Retina (tissue), 1 donor: ENCODE data around the gene KBTBD7.
"Not testable (repeated sequence)": the region's sequence is repeated elsewhere in the genome, so short reads cannot be mapped to it uniquely, and the experiment has no call there.

Experiments used
- DNase-seq: peaks from one replicate; pipeline ENCODE4 v3.0.0-alpha.2; 2016

The KBTBD7 gene

DNA sequence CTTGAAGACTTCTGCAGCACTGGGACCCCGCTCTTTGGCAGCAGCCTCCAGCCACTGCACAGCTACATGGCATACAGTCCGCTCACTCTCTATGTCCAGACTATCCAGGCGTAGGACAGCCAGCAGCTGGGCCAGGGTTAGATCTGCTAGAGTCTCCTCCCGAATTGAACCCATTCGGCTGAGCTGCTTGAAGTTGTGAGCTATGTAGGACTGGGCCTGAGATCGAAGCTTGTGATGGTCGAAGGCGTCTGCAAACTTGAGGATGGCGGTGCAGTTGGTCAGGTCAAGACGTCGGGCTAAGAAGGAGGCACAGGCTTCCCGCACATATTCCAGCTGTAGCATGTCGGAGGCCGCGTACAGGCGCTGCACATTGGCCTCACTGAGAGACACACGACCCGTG is 900 bp downstream of the KBTBD7 start:
- DNase-seq: peak; percentile 1

DNA sequence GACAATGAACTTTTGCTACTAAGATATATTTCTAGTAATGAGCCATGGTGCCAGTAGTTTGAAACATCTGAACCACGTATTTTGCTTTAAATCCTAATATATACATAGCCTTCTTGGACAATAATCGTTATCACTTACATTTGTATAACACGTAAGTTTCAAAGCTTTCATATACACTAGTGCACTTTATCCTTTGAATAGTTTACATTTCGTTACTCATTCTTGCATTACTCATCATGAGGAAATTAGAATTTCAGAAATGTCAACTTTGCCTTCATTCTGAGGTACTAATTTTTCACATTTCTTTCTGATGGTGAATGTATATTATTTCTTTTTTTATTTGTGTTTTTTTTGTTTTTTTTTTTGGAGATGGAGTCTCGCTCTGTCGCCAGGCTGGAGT is 5.8 kb downstream of the KBTBD7 start:
- no peak for DNase-seq

DNA sequence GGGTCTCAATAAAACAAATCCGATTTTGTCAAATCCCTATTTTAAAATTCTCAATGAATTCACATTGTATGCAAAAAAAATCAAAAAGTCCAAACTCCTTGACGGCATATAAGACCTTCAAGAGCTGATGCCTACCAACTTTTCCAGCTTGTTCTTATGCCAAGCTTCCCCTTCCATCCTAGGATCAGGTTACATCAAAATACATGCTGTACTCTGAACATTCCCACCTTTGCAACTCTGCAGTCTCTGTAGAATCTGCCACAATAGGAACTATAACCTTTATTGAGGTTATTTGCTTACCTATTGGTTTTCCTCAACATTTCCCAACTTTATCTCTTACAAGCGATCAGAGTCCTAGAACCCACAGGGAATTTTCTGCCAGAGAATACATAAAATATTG is 7.9 kb downstream of the KBTBD7 start:
- no peak for DNase-seq

DNA sequence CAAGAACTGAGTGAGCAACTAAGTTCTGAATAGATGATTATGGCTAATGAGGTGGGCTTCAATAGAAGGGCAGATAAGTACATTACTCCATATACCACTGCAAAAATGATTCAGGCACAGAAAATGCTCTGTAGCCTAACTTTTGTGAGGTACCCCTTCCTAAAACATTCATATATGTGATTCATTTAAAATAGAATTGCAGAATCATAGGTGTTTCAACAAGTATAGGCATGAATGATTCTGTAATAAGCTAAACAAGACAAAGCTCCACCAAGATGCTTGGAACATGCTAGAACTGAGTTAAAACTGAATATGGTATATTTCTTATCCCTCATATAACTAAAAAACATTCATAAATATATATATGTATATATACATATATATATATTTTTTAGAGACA is 12.1 kb downstream of the KBTBD7 start:
- no peak for DNase-seq

DNA sequence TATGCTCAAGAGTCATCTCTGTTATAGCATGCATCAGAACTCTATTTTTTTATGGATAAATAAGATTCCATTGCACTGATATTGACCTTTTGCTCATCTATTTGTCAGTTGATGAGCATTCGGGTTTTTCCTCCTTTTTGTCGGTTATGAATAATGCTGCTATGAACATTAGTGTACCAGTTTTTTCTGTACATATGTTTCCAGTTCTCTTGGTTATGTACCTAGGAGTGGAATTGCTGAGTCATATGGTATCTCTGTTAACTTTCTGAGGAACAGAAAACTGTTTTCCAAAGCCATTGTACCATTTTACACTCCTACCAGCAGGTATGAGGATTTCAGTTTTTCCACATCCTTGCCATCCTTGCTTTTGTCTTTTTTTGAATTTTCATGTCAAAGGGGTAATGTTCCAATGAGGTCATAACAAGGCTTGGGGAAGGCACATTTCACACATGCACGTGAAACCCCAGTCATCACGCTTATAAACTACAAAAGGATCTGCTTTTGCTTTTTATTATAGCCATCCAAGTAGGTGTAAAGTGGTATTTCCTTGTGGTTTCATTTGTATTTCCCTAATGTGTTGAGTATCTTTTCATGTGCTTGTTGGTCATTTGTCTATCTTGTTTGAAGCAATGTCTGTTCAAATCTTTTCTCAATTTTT is 14.6 kb downstream of the KBTBD7 start:
- no peak for DNase-seq

DNA sequence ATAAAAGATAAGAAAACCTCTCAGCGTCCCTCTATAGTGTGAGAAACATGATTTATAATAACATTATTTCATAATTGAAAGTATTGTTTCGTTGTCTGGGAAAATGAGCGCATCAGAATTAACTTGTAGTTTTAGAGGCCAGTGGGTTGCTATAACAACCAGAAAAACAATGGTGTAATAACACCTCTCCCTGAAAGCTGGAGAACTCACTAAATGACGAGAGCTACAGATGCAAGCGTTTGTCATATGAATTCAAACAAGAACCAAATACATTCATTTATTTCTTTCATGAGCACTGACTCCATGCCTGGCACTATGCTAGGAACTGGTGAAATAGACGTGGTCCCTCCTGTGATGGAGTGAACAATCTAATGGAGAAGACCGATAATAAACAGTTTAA is 16.3 kb downstream of the KBTBD7 start:
- DNase-seq: no peak

DNA sequence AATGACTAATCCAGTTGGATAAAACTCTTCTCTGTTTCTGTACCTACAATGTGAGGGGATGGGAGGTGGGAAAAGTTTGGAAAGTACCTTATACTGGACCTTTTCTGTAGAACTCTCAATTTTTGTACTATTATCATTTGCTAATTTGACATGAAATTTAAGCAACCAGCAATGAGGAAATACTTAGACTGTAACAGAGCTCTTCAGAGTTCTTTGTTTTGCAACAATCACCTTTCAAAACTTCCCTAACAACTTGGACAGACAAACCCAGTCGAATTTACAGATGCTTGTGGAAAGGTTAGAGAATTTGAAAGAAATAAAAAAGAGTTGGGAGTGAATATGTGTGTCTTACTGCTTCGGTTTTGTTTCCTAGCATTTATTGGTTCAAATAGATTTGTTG is 16.8 kb downstream of the KBTBD7 start:
- DNase-seq: no peak

DNA sequence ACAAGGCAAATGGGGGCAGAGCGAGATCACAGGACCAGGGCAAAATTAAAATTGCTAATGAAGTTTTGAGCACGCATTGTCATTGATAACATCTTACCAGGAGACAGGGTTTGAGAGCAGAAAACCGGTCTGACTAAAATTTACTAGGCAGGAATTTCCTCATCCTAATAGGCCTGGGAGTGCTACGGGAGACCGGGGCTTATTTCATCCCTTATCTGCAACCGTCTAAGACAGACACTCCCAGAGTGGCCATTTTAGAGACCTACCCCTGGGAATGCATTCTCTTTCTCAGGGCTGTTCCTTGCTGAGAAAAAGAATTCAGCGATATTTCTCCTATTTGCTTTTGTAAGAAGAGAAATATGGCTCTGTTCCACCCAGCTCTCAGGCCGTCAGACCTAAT is 18.8 kb downstream of the KBTBD7 start:
- DNase-seq: not testable (repeated sequence)

DNA sequence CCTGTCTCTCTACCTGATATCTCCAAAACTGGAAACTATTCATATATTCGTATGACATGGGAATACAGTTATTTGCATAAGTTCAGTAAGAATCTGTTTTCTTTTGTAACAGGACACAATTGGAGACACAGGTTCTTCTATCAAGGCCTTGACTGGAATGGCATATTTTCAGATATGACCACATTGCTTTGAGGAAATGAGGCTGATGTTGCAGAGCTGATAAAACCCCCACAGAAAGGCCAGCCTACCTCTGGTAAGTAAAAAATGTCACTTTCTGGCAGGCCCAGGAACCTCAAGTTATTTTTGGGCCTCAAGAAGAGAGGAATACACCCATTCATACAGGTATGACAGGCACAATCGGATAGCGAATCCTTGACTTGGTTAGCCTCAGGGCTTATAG is 32.2 kb downstream of the KBTBD7 start:
- no peak for DNase-seq

DNA sequence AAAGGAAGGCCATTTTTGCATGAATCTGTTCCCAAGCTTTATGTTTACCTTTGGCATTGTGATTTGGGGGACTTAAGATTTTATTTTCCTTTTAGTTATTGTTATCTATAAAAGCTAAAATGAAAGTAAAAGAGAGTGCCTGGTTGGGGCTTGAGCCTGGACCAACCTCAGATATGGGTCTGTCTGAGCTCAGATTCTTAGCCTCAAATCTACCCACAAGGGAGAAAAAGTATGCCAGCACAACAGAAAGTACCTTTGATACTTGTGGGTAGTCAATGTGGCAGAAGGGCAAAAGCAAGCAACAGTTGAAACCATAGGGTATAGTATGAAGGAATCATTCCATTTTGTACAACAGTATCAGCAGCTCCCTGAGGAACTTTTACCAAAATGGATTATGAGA is 35.2 kb downstream of the KBTBD7 start:
- no peak for DNase-seq

DNA sequence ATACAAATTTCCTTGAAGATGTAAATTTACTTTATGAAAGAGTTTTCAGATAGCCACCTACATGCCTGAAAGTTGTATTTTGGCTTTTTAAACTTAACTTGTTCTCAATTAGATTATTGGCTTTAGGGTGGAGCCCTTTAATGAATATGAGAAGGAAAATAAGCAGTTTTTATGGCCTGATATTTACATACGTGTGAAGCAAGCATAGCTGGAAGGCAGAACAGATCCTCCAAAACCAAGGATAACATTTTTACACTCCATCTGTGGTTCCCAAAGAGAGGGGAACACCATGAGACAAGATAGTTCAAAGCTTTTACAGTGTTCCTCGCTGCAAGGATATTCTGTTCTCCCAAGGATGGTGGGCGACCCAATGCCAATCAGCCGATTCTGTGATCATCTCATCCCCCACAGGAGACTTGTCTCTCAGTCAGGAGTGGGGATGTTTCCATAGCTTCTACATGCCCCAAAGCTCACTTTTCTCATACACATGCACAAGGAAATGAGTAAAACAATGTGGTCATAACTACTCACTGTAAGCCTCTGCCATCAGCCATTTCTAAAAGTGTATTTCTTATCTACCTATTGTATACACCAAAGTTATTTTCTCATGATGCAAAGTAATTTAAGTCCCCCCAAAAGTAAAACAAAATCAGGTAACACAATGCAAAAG is 37.2 kb downstream of the KBTBD7 start:
- DNase-seq: no peak

DNA sequence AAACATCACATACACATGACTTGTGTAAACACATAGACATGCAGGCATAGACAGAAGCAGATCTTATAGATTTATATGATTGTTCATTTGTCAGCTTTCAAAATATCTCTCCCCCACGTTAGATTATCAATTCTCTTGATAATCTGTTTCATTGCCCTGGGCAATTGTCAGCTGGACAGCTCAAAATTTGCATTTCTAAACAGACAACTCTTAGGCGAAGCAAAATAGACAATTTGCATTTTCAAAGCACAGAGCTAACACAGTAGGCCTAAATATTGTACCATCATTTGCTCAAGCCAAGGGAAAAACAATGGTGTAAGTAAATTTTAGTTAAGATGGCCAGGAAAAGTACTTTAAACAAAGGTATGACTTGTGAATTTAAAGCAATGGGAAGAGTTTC is 37.7 kb downstream of the KBTBD7 start:
- no peak for DNase-seq

DNA sequence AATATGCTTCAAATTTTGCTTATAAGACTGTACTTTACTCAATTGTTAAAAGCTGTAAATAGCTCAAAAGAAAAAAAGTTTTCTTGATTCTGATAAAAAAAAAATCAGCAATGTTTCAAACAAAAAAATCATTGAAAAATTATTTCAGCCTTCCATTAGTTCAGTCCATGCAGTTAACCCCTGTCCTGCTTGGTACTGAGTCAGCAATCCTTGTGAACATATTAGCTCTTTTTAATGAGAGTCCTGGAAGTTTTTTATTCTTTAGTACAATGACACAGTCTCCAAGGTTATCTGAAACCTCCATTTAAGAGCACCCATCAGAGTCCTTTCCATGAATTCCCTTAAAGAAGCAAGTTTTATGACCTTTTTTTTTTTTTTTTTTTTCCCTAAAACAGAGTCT is 40.3 kb downstream of the KBTBD7 start:
- no peak for DNase-seq

DNA sequence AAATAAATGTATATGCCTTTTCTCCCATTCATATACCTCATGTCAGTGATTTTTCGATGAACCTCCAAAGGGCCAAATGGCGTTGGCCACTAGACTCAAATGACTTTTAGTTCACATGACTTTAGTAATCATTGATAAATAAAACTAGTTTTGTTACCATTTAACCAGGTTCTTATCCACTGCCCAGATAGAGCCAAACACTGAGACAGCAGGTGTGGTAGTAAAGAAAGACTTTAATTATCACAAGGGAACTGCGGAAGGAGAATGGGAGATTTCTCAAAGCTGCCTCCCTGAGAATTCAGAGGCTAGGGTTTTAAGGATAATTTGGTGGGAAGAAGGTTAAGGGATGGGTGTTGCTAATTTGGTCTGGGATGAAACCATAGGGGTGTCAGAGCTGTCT is 42.4 kb downstream of the KBTBD7 start:
- DNase-seq: no peak

DNA sequence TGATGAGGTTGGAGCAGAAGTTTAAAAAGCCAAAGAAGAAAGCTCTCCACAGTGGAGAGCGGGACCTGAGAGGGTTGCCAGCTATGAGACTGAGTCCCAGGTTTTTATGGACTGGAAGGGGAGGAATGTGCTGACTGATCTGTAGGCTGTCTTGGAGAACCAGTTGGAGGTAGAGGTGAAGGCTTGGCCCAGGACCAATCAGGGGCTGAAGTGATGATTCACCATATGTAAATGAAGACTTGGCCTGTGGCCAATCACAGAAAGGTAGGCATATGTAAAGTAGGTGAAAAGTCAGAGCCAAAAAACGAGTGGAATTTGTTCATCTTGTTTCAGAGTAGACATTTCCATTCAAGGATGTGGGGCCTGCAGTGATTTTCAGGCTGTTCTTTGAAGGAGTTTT is 44.3 kb downstream of the KBTBD7 start:
- DNase-seq: no peak

DNA sequence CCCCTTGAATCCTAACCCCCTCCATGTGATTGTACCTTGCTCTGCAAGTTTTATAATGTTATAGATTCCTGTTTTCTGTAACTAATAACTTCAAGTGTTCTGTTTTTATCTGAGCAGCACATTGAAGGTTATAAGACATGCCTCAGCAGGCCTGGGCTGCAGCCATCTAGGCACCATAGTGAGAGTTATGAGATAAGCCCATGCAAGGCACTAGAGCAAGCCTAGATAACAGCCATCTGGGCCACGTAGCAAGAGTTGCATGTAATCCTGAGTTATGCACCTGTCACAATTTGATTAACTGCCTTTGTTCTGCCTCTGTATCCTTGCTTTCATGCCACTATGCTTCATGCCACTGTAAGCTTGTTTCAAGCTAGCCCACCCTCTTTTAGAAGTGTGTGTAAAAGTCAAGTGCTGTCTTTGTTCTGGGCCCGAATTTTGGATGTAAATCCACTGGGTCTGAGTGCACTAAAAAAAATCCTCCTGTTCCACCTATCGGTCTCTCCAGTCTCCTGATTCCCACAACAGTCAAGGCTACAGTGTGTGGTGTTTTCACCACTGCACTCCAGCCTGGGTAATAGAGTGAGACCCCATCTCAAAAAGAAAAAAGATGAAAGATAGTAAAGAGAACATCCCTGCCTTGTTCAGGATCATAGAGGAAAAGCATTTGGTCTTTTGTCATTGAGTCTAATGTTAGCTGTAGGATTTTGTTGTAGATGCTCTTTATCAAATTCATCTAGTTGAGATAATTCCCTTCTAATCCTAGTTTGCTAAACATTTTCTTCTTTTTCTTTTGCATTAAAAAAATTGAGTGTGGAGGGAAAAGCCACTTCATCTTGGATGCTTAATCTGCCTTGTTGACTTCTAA is 45.7 kb downstream of the KBTBD7 start:
- DNase-seq: peak; percentile 25

DNA sequence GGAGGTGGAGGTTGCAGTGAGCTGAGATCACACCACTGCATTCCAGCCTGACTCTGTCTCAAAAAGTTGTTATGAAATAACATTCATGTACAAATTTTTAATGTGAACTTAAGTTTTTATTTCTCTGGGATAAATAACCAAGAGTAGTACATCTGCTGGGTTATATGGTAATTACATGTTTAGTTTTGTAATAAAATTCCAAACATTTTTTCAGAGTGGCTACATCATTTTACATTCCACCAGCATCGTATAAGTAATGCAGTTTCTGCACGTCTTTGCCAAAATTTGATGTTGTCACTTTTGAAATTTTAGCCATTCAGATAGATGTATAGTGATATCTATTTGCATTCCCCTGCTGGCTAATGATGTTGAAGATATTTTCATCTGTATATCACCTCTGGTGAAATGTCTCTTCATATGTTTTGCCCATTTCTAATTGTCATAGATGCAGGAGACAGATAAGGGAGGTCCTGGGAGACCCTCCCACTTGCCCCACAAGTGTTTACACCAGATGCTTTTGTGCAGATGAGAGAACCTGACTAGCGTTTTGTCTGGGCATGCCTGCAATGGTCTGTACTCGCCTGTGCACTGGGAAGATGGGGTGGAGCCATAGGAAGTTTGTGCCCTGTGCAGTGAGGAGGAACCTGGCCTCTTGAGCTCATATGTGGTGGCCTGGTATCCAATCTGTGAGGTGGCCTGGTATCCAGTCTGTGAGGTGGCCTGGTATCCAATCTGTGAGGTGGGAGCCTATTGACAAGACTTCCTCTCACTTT is 49.0 kb downstream of the KBTBD7 start:
- no peak for DNase-seq

DNA sequence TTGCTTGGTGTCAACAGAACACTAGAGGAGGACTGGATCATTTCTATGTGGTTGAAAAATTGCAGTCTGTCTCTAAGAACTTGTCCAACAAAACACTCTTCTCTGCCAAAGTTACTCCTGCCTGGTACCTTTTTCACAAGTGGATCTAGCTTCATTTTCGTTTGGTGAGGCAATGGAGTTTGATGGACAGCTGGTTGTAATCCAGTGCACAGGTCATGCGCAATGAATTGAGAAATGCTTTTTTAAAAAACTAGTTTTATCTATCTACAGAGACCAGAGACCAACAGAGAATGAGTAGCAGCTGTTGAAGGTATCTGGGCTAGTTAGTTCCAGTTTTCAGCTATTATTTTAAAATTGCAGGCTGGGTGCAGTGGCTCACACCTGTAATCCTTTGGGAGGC is 49.8 kb downstream of the KBTBD7 start:
- no peak for DNase-seq
